HG03565 (cell line): ENCODE results near the gene WNT2.

ENCODE experiments used
- ATAC-seq: cut with Tn5 transposase; IDR thresholded peaks from one replicate; pipeline ENCODE4 v1.9.1; 2021; ENCODE audit warnings: mild to moderate bottlenecking, moderate library complexity; ENCODE audit not compliant: unreplicated experiment

Gene WNT2

GRCh38 chr7:117322741-117323304 lies at the start of gene WNT2:
TSS of gene WNT2 (minus strand) at chr7:117323058. CDS start at chr7:117322989, 69 bp downstream.
- no peak for ATAC-seq

- no peak for ATAC-seq
Observed at GRCh38 chr7:117372073-117372472, 49.2 kb upstream of the WNT2 start.

GRCh38 chr7:117364339-117365080 lies 41.7 kb upstream of the WNT2 start:
- no peak for ATAC-seq

DNA sequence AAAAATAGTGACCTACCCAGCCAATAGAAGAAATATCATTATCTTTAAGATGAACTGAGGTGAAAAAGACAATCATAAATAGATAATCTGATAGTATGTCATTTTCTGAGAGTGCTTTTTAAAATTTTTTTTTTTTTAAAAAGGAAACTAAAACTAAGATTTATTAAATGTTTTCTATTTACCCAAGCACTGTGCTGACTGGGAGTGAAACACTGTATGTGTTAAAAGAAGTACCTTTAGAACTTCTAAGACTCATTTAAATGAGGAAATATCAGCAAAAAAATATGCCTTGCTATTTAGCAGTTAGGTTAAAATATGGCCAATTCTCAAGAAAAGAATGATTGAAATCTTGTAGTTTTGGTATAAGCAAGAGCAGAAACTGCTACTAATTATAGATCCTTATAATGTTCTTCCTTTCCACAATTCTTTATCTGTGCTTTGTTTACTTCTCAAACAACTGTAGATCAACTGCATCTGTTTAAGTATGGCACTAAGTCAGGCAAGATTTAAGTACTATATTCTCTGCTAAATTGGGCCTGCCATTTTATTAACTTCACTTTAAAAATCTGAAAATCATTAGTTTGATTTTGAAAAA lies 39.5 kb upstream of the WNT2 start:
- ATAC-seq: no peak

- ATAC-seq: no peak
Observed at GRCh38 chr7:117350027-117350426, 27.2 kb upstream of the WNT2 start.

DNA sequence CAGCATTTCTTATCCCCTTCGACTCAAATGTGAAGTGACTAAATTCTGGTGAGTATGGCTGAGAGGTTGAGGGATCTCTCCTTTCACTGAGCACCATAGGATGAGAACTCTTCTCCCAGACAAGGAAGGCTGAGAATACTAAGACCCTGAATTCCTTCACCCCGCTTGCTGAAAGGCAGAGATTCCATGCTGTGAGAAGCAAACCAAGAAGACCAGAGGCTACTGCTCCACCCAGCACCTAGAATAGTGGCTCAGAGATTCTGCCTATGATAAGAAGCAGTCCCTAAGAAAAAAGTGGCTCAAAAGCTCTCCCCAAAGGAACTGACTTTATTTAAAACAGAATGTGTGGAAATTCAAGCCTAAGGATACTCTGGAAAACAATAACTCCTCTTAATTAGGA lies 26.7 kb upstream of the WNT2 start:
- no peak for ATAC-seq

DNA sequence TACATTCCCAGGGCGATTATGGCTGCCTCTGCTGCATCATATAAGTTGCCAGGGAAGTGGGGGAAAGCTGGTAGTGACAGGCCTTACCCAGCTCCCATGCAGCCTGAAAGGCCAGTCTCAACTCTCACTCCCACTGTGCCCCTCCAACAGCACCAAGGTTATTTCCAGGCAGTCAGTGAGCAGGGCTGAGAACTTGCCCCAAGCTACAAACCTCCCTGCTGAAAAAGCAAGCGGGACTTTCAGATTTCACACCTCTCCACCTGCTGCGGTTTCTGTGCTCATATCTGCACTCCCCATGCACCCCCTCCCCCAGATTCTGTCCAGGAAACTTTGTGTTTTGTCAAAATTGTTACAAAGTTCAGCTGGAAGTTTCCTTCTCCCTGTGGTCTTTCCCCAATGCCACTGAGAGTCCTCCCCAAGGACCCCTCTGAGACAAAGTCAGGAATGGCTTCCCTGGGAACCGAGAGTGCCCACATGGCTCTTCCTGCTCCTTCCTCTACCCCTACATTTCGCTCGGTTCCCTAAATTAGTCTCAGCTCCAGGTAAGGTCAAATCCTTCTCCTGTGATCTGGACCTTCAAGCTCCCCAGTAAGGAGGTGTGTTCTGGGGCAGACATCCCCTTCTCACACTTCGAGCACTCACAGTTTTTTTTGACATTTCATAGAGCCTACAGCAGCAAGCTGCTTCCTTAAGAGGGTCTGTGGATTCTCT lies 25.3 kb upstream of the WNT2 start:
- peak; percentile 88 for ATAC-seq

DNA sequence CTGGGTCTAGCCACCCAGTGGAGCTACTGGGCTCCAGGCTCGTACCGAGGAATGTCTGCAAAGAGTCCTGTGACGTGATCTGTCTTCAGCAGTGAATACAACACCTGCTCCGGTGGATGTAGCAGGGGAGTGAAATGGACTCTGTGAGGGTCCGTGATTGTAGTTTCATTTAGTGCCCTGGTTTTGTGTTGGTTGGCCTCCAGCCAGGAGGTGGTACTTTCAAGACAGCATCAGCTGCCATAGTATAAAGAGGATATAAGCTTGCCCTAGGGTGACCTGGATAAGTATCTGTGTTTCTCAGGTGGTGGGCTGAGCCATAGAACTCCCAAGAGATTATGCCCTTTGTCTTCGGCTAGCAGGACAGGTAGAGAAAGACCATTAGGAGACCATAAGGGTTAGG lies 24.6 kb upstream of the WNT2 start:
- no peak for ATAC-seq

GRCh38 chr7:117346161-117346560 lies 23.3 kb upstream of the WNT2 start:
- no peak for ATAC-seq

DNA sequence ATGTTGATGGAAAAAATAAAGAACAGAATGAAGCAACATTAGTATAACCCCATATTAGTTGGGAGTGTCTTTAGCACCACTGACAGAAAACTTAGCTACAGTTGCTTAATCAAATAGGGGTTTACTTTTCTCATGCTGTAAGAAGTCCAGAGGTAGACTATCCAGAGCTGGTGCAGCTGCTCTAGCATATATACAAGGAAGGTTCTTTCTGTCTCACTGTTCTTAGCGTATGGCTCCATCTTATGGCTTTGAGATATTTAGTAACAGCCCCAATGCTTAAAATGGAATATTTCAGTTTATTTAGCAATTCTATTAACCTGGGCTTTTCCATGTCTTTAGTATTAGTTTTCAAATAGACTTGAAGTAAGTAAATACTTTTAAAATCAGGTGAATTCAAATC lies 15.2 kb upstream of the WNT2 start:
- ATAC-seq: no peak

- ATAC-seq: no peak
Observed at GRCh38 chr7:117333168-117333567, 10.3 kb upstream of the WNT2 start.

DNA sequence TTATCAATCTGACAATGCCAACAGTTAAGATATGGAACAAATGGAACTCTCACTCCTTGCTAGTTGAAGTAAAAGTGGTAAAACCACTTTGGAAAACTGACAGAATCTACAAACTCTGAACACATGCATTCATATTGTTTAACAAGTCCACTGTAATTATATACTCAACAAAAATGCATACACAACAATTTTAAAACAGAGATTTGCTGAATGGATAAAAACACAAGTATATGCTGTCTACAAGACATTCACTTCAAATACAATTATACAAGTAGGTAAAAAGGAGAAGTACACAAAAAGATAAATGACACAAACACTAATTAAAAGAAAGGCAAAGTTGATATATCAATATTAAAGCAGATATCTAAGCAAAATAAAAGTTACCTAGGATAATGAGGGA lies 9.2 kb upstream of the WNT2 start:
- no peak for ATAC-seq

DNA sequence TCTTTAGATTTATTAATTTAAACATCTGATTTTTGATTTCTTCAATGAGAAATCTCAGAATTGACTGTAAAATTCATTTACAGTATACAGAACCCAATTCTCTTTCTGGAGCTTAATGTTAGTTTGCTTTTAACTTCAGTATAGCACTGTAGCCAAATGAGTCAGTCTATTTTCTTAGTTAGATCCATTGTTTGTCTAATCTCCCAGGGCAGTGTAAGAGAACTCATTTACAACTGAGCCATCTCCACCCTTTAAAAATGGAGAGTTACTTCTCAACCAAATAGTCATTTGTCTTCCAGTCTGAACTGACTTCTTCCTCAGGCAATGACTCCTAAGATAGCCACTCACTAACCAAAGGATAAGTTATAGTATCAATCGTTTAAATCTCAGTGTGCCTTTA lies 3.0 kb upstream of the WNT2 start:
- ATAC-seq: no peak

GRCh38 chr7:117324960-117325359 lies 2.1 kb upstream of the WNT2 start:
- no peak for ATAC-seq

- no peak for ATAC-seq
Observed at GRCh38 chr7:117323851-117324711, 1.2 kb upstream of the WNT2 start.

DNA sequence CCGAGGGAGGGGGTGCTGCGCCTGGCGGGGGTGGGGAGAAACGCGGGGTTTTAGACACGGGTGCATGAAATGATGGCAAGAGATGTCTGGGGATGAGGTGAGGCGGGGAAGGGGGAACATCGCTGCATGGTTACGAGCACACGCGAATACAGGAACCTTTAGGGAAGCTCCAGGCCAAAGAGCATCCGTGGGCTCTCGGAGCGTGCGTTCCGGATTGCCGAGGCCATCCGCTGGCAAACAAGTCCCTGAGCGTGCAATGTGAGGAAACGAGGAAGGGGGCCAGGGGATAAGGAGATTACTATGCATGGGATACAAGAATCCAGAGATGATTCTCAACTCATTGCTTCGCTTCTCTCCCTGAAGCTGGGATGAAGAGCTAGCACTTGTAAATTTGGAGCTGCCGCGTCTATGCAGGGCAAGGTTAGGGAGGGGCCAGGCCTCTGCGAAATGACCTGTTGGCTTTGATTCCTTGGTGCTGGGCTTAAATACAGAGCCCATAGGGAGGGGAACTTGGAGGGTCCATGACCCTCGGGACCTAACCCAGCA lies 520 bp upstream of the WNT2 start:
- ATAC-seq: no peak

DNA sequence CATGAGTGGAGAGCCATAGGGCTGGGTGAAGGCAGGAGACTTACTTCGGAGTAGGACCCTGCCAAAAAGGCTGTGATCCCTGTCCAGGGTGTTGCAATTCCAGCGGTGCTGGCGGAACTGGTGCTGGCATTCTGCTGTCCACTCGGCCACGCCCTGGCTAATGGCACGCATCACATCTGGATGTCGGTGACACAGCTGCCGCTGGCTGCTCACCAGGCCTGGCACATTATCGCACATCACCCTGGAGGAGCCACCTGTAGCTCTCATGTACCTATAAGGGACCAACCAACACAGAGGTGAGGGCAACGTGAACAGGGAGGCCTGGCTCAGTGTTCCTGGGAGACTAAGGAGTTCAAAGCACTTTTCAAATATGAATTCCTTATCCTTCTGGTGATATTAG lies 2.3 kb downstream of the WNT2 start:
- no peak for ATAC-seq

- no peak for ATAC-seq
Observed at GRCh38 chr7:117319181-117319580, 3.7 kb downstream of the WNT2 start.

DNA sequence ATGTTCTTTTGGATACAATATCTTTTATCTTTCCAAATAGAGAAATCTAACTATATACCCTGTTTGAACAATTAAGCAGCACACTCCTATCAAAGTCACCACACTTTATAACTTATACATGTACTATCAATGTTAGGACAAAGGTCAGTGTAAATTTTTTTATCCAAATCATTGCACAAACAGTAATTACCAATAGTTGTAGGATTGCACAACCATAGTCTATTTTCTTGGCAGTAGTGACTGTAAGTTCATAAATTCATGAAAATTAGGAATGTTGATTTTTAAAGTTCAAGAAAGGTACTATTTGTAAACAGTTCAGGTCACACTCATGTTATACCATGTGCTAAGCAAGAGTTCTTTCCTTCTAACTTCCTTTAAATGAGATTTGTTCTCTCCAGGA lies 9.3 kb downstream of the WNT2 start:
- ATAC-seq: no peak
